ENCODE data around the gene PDE6G. TPM values are rescaled to one million over a fixed set of nuclear protein-coding genes. Genes with fewer than 3 reads are reported as not detected.

The PDE6G gene
- not detected for total RNA-seq

GRCh38 chr17:81656118-81656743 is at the start of gene PDE6G:
PDE6G (minus strand) TSS chr17:81656542; CDS start chr17:81653305, 3,237 bp downstream.
- Histone ChIP-seq H3K4me3 (no peak within 1 kb of the TSS), H3K4me1 (no peaks in the 10 kb centered on the region), H3K36me3 (no peaks in the 10 kb centered on the region), H3K27me3 (no peaks in the 10 kb centered on the region), H3K9me3 (no peaks in the 10 kb centered on the region), H3K27ac (no peak within 1 kb of the TSS)
- DNase-seq = no peak
- TF ChIP-seq POLR2A (IDR thresholded peaks at IDR 0.05) (no peak), CTCF (IDR thresholded peaks at IDR 0.05) (no peak)

- peaks cover 9 to 40% (median 19%) of the 10 kb centered on the region in 4 donors for H3K4me1 ChIP-seq
- no peaks in the 10 kb centered on the region for H3K27me3 ChIP-seq
- no peak for DNase-seq
- peaks cover 0 to 46% (median 0%) of the 10 kb centered on the region in 3 donors for H3K36me3 ChIP-seq
- H3K9me3 ChIP-seq = no peaks in the 10 kb centered on the region
- no peak for TF ChIP-seq POLR2A (IDR thresholded peaks at IDR 0.05)
- no peak for TF ChIP-seq CTCF (IDR thresholded peaks at IDR 0.05)
- H3K27ac ChIP-seq = no peak overlapping the region
- H3K4me3 ChIP-seq = no peak overlapping the region
These were observed 49.3 kb upstream of the PDE6G start for GRCh38 chr17:81705518-81706231.

GRCh38 chr17:81703747-81704654 is 47.7 kb upstream of the PDE6G start:
- TF ChIP-seq CTCF (IDR thresholded peaks at IDR 0.05) = no peak
- no peak for TF ChIP-seq POLR2A (IDR thresholded peaks at IDR 0.05)
- no peak for DNase-seq
- H3K9me3 ChIP-seq = no peaks in the 10 kb centered on the region
- H3K4me3 ChIP-seq = peak overlapping the region; percentile 70 to 92 (median 78)
- H3K4me1 ChIP-seq = peaks cover 8 to 33% (median 16%) of the 10 kb centered on the region in 4 donors
- H3K27ac ChIP-seq = peak overlapping the region; percentile 92 to 95 (median 94)
- H3K36me3 ChIP-seq = peaks cover 0 to 61% (median 0%) of the 10 kb centered on the region in 3 donors
- H3K27me3 ChIP-seq = no peaks in the 10 kb centered on the region

GRCh38 chr17:81702934-81703746 is 46.8 kb upstream of the PDE6G start, which contains the start of gene MRPL12:
MRPL12 (plus strand) TSS chr17:81703367; CDS start chr17:81703502, 135 bp downstream.
- peak; percentile 91 to 96 (median 95) for DNase-seq
- Histone ChIP-seq H3K36me3 (peaks cover 0 to 61% (median 0%) of the 10 kb centered on the region in 3 donors), H3K9me3 (no peaks in the 10 kb centered on the region), H3K4me1 (peaks cover 8 to 33% (median 16%) of the 10 kb centered on the region in 4 donors), H3K27ac (peak within 1 kb of the TSS; percentile 92 to 95 (median 94)), H3K27me3 (no peaks in the 10 kb centered on the region), H3K4me3 (peak within 1 kb of the TSS; percentile 70 to 92 (median 78))
- peak in 3 of 6 experiments; percentile 52 to 58 (median 55) for TF ChIP-seq CTCF (IDR thresholded peaks at IDR 0.05)
- peak; percentile 82 to 88 for TF ChIP-seq POLR2A (IDR thresholded peaks at IDR 0.05)
